GM12874 (cell line): ENCODE measurements around the gene FASTKD3.

ENCODE experiments used
- CTCF ChIP-seq: IDR thresholded peaks from 2 replicates; pipeline ENCODE4 v1.5.1; 2011; ENCODE audit warnings: low read depth, mild to moderate bottlenecking, control low read depth, low read length, moderate library complexity; ENCODE audit not compliant: insufficient read depth

FASTKD3 gene

GRCh38 chr5:7868427-7868772 lies 431 bp downstream of the FASTKD3 start:
- TF ChIP-seq CTCF: no peak

- no peak for TF ChIP-seq CTCF
Observed at GRCh38 chr5:7867260-7867659, 1.6 kb downstream of the FASTKD3 start.

GRCh38 chr5:7866196-7866595 lies 2.6 kb downstream of the FASTKD3 start:
- TF ChIP-seq CTCF: no peak

- TF ChIP-seq CTCF: no peak
Observed at GRCh38 chr5:7857926-7858632, 10.8 kb downstream of the FASTKD3 start.

GRCh38 chr5:7857361-7857760 lies 11.5 kb downstream of the FASTKD3 start:
- no peak for TF ChIP-seq CTCF

GRCh38 chr5:7856855-7857254 lies 12.0 kb downstream of the FASTKD3 start:
- peak; percentile 63 for TF ChIP-seq CTCF

GRCh38 chr5:7855611-7856010 lies 13.2 kb downstream of the FASTKD3 start:
- TF ChIP-seq CTCF: no peak
